Measurements from ENCODE around the gene LGALS7.

DNA sequence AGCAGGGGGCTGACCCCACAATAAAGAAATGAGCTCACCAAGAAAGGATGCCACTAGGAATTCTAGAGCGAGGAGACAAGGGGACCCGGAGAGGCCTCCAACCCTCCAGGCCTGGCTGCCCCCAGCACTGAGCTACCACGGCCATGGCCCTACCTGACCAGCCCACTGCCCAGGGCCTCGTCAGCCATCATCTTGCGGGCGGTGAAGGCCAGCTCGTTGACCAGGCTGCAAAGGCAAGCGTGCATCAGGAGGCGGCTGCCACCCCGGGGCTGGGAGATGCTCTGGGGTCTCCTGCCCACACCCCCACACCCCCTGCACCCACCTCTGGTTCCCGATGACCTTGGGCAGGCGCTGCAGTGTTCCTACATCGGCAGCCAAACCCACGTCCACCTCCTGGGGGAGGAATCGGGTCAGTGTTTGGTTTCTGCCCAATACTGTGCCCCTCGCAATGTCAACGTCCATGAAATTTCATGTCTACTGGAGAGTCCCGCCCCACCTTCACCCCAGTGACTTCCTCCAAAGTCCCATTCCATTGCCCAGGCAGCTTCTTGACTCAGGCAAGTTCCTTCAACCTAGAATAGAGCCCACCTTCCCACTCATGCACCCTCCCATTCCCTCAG lies 42.9 kb upstream of the LGALS7 start:
- no peak for TF ChIP-seq CTCF (IDR thresholded peaks at IDR 0.05; ENCODE audit: low read depth, low read length)
- TF ChIP-seq EZH2phosphoT487 (IDR thresholded peaks at IDR 0.05; ENCODE audit: low read depth) = no peak

All from OCI-LY3 (cell line).